GM06990 (cell line): ENCODE measurements around the gene TMEM219.

Experiments
- DNase-seq: peaks from one replicate; pipeline ENCODE4 v3.0.0-alpha.2; 2011; ENCODE audit not compliant: insufficient read length; ENCODE audit errors: extremely low read depth
- H3K27me3 ChIP-seq: replicated peaks from 2 replicates; pipeline ENCODE4 v1.6.0; 2011; ENCODE audit warnings: low read length; ENCODE audit not compliant: control insufficient read depth, insufficient read depth
- H3K36me3 ChIP-seq: 2 replicates; pipeline ENCODE4 v1.5.1; 2011; ENCODE audit warnings: low read length; ENCODE audit not compliant: control insufficient read depth, insufficient read depth
- H3K4me3 ChIP-seq: replicated peaks from 2 replicates; pipeline ENCODE4 v1.5.1; 2011; ENCODE audit warnings: low read depth, mild to moderate bottlenecking, control low read depth, low read length
- CTCF ChIP-seq: IDR thresholded peaks from 2 replicates; pipeline ENCODE4 v1.5.1; 2011; ENCODE audit warnings: low read length, control low read depth, mild to moderate bottlenecking, inconsistent platforms; ENCODE audit not compliant: insufficient read depth, poor library complexity, severe bottlenecking

Gene TMEM219

GRCh38 chr16:29986231-29986630 lies 24.4 kb downstream of the TMEM219 start:
- DNase-seq, result no peak
- no peak for TF ChIP-seq CTCF
- Histone ChIP-seq H3K27me3 (no peaks in the 10 kb centered on the region), H3K36me3 (peaks cover 54% of the 10 kb centered on the region), H3K4me3 (no peak overlapping the region)

GRCh38 chr16:29986931-29987330 lies 25.1 kb downstream of the TMEM219 start:
- peaks cover 49% of the 10 kb centered on the region for H3K36me3 ChIP-seq
- no peak for DNase-seq
- H3K4me3 ChIP-seq, result no peak overlapping the region
- H3K27me3 ChIP-seq, result no peaks in the 10 kb centered on the region
- TF ChIP-seq CTCF, result no peak

DNA sequence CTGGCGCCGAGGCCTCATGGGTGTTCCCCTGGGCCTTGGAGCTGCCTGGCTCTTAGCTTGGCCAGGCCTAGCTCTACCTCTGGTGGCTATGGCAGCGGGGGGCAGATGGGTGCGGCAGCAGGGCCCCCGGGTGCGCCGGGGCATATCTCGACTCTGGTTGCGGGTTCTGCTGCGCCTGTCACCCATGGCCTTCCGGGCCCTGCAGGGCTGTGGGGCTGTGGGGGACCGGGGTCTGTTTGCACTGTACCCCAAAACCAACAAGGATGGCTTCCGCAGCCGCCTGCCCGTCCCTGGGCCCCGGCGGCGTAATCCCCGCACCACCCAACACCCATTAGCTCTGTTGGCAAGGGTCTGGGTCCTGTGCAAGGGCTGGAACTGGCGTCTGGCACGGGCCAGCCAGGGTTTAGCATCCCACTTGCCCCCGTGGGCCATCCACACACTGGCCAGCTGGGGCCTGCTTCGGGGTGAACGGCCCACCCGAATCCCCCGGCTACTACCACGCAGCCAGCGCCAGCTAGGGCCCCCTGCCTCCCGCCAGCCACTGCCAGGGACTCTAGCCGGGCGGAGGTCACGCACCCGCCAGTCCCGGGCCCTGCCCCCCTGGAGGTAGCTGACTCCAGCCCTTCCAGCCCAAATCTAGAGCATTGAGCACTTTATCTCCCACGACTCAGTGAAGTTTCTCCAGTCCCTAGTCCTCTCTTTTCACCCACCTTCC lies 25.6 kb downstream of the TMEM219 start:
- H3K27me3 ChIP-seq, result no peaks in the 10 kb centered on the region
- TF ChIP-seq CTCF, result no peak
- peaks cover 51% of the 10 kb centered on the region for H3K36me3 ChIP-seq
- H3K4me3 ChIP-seq, result no peak overlapping the region
- no peak for DNase-seq

- DNase-seq, result no peak
- no peak for TF ChIP-seq CTCF
- Histone ChIP-seq H3K36me3 (peaks cover 49% of the 10 kb centered on the region), H3K4me3 (no peak overlapping the region), H3K27me3 (no peaks in the 10 kb centered on the region)
These were observed 26.6 kb downstream of the TMEM219 start for GRCh38 chr16:29988346-29989075.

GRCh38 chr16:29989111-29989858 lies 27.4 kb downstream of the TMEM219 start:
- H3K27me3 ChIP-seq, result no peaks in the 10 kb centered on the region
- TF ChIP-seq CTCF, result no peak
- peaks cover 43% of the 10 kb centered on the region for H3K36me3 ChIP-seq
- no peak for DNase-seq
- no peak overlapping the region for H3K4me3 ChIP-seq
